ENCODE data around the gene MKKS. TPM values are rescaled to one million over a fixed set of nuclear protein-coding genes. Genes with fewer than 3 reads are reported as not detected.
A peak's percentile ranks its signal among the peaks of the same experiment; 100 is the strongest.

The MKKS gene
- total and polyA plus RNA-seq, 2 of the 13 experiments (the other 11 are each of a cell fraction or from before 2014, with no cell fraction given) = 26.7 to 34.5 TPM

DNA sequence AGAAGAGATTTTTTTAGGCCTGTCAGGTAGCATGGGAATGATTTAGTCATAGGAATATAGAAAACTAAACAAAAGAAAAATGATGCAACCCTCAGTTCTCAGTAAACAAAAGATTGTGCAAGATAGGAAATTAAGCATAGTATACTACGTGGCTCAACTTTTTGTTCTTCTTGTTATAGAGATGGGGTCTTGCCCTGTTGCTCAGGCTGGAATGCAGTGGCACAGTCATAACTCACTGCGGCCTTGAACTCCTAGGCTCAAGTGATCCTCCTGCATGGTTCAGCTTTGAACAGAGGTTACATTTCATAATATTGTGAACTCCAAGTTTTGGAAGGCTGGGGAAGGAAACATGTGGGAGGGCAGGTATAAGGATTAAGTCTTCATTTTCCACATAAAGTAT is 29.6 kb upstream of the MKKS start (continued):
- TF ChIP-seq CAMTA2 (CRISPR knock-in tag; IDR thresholded peaks at IDR 0.05; ENCODE audit: borderline replicate concordance) = no peak
- no peak for TF ChIP-seq ZNF329 (CRISPR knock-in tag; IDR thresholded peaks at IDR 0.05; ENCODE audit: low read depth)
- TF ChIP-seq ZNF878 (CRISPR knock-in tag; IDR thresholded peaks at IDR 0.05) = peak; percentile 58; the same call in 1 of the 2 replicates
- peak; percentile 45 for TF ChIP-seq BCL6 (CRISPR knock-in tag; IDR thresholded peaks at IDR 0.05)
- no peak for TF ChIP-seq NONO (IDR thresholded peaks at IDR 0.05)
- no peak for TF ChIP-seq NONO (CRISPR knock-in tag; conservative IDR thresholded peaks at IDR 0.05)
- no peak for TF ChIP-seq ZMAT5 (CRISPR knock-in tag; IDR thresholded peaks at IDR 0.05; ENCODE audit: borderline replicate concordance, low read depth)
- TF ChIP-seq YEATS2 (CRISPR knock-in tag; IDR thresholded peaks at IDR 0.05; ENCODE audit: borderline replicate concordance) = no peak
- TF ChIP-seq ZNF317 (CRISPR knock-in tag; IDR thresholded peaks at IDR 0.05) = 0 out of 2 replicates have a peak, but pooled peaks have one; percentile 21
- no peak for TF ChIP-seq MED13 (CRISPR knock-in tag; IDR thresholded peaks at IDR 0.05)
- TF ChIP-seq MIXL1 (CRISPR knock-in tag; IDR thresholded peaks at IDR 0.05) = peak; percentile 91
- no peak for TF ChIP-seq ZNF768 (CRISPR knock-in tag; IDR thresholded peaks at IDR 0.05)
- no peak for TF ChIP-seq ZNF7 (CRISPR knock-in tag; IDR thresholded peaks at IDR 0.05)
- TF ChIP-seq ZNF850 (CRISPR knock-in tag; conservative IDR thresholded peaks at IDR 0.05) = no peak
- TF ChIP-seq, protein P1, sequence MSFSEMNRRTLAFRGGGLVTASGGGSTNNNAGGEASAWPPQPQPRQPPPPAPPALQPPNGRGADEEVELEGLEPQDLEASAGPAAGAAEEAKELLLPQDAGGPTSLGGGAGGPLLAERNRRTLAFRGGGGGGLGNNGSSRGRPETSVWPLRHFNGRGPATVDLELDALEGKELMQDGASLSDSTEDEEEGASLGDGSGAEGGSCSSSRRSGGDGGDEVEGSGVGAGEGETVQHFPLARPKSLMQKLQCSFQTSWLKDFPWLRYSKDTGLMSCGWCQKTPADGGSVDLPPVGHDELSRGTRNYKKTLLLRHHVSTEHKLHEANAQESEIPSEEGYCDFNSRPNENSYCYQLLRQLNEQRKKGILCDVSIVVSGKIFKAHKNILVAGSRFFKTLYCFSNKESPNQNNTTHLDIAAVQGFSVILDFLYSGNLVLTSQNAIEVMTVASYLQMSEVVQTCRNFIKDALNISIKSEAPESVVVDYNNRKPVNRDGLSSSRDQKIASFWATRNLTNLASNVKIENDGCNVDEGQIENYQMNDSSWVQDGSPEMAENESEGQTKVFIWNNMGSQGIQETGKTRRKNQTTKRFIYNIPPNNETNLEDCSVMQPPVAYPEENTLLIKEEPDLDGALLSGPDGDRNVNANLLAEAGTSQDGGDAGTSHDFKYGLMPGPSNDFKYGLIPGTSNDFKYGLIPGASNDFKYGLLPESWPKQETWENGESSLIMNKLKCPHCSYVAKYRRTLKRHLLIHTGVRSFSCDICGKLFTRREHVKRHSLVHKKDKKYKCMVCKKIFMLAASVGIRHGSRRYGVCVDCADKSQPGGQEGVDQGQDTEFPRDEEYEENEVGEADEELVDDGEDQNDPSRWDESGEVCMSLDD (CRISPR knock-in tag; IDR thresholded peaks at IDR 0.05; ENCODE audit: borderline replicate concordance) = 0 out of 2 replicates have a peak, but pooled peaks have one; percentile 22
- TF ChIP-seq ZNF124 (CRISPR knock-in tag; IDR thresholded peaks at IDR 0.05) = no peak
- peak; percentile 71 for TF ChIP-seq NR2F6 (IDR thresholded peaks at IDR 0.05)
- TF ChIP-seq NR2F6 (CRISPR knock-in tag; IDR thresholded peaks at IDR 0.05) = peak; percentile 63
- TF ChIP-seq HMG20A (CRISPR knock-in tag; IDR thresholded peaks at IDR 0.05; ENCODE audit: borderline replicate concordance) = peak; percentile 53; the same call in 1 of the 2 replicates
- TF ChIP-seq NR2C2 (CRISPR knock-in tag; IDR thresholded peaks at IDR 0.05; ENCODE audit: borderline replicate concordance) = peak; percentile 48; the same call in 1 of the 2 replicates
- TF ChIP-seq TEAD3 (CRISPR knock-in tag; optimal IDR thresholded peaks at IDR 0.05; ENCODE audit: borderline replicate concordance) = peak; percentile 91
- no peak for TF ChIP-seq ASH2L (IDR thresholded peaks at IDR 0.05; ENCODE audit: insufficient read length, low read depth, low read length)
- TF ChIP-seq SCMH1 (CRISPR knock-in tag; IDR thresholded peaks at IDR 0.05; ENCODE audit: borderline replicate concordance) = no peak
- no peak for TF ChIP-seq ZNF83 (CRISPR knock-in tag; IDR thresholded peaks at IDR 0.05; ENCODE audit: borderline replicate concordance)
- TF ChIP-seq, protein P2, sequence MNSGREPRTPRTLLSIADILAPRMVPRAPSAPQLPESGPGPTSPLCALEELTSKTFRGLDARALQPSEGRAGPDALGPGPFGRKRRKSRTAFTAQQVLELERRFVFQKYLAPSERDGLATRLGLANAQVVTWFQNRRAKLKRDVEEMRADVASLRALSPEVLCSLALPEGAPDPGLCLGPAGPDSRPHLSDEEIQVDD (CRISPR knock-in tag; IDR thresholded peaks at IDR 0.05; ENCODE audit: borderline replicate concordance) = no peak
- TF ChIP-seq SIX1 (CRISPR knock-in tag; IDR thresholded peaks at IDR 0.05; ENCODE audit: borderline replicate concordance) = peak; percentile 23; the same call in 1 of the 2 replicates
- no peak for TF ChIP-seq ZNF510 (CRISPR knock-in tag; IDR thresholded peaks at IDR 0.05; ENCODE audit: low read depth)
- no peak for TF ChIP-seq MYC (CRISPR knock-in tag; IDR thresholded peaks at IDR 0.05; ENCODE audit: borderline replicate concordance)
- no peak for TF ChIP-seq DNMT3B (CRISPR knock-in tag; conservative IDR thresholded peaks at IDR 0.05)
- no peak for TF ChIP-seq SNAI1 (CRISPR knock-in tag; IDR thresholded peaks at IDR 0.05; ENCODE audit: borderline replicate concordance)
- TF ChIP-seq ZNF607 (CRISPR knock-in tag; IDR thresholded peaks at IDR 0.05; ENCODE audit: borderline replicate concordance) = no peak
- no peak for TF ChIP-seq ARNTL (CRISPR knock-in tag; IDR thresholded peaks at IDR 0.05)

Data from HepG2 (cell line).